Glutamatergic neuron (in vitro differentiated cells): ENCODE measurements around the gene DAPK1. TPM values are rescaled to one million over a fixed set of nuclear protein-coding genes. Genes with fewer than 3 reads are reported as not detected.
A peak's percentile ranks its signal among the peaks of the same experiment; 100 is the strongest.

Experiments used
- DNase-seq: peaks from one replicate; pipeline ENCODE4 v3.0.0; 2022
- H3K27ac Mint-ChIP-seq: one replicate; pipeline ENCODE4 v1.8.0; 2020; ENCODE audit warnings: mild to moderate bottlenecking, mixed read lengths, inconsistent platforms; ENCODE audit not compliant: unreplicated experiment
- H3K27me3 Mint-ChIP-seq: one replicate; pipeline ENCODE4 v1.8.0; 2020; ENCODE audit warnings: mild to moderate bottlenecking, moderate library complexity, mixed read lengths, inconsistent platforms; ENCODE audit not compliant: unreplicated experiment
- H3K36me3 Mint-ChIP-seq: one replicate; pipeline ENCODE4 v1.8.0; 2020; ENCODE audit warnings: mild to moderate bottlenecking, mixed read lengths, inconsistent platforms; ENCODE audit not compliant: unreplicated experiment
- H3K4me1 Mint-ChIP-seq: one replicate; pipeline ENCODE4 v1.8.0; 2020; ENCODE audit warnings: mild to moderate bottlenecking, low read depth, mixed read lengths, inconsistent platforms; ENCODE audit not compliant: unreplicated experiment
- H3K4me3 Mint-ChIP-seq: one replicate; pipeline ENCODE4 v1.8.0; 2020; ENCODE audit warnings: mild to moderate bottlenecking, mixed read lengths, inconsistent platforms; ENCODE audit not compliant: unreplicated experiment
- H3K9me3 Mint-ChIP-seq: one replicate; pipeline ENCODE4 v1.8.0; 2020; ENCODE audit warnings: mild to moderate bottlenecking, moderate library complexity, mixed read lengths, inconsistent platforms; ENCODE audit not compliant: unreplicated experiment
- CTCF ChIP-seq: fragments of 200-600 bp; sonication (generic); IDR thresholded peaks from one replicate; pipeline ENCODE4 v1.5.0; 2021; ENCODE audit not compliant: partially characterized antibody, unreplicated experiment
- total RNA-seq: library from RNA; stranded (reverse); fragmentation: NEBNext Ultra II Directional; extraction: Animal tissue kit (Norgen Biotek cat#: 25700); gene quantifications from one replicate; pipeline ENCODE4 v1.2.1, GENCODE V29; 2021; ENCODE audit not compliant: unreplicated experiment

The DAPK1 gene
- total RNA-seq, 1 donor from 2014 or later, result 384 TPM

GRCh38 chr9:87602933-87603643, 105.4 kb downstream of the DAPK1 start:
- H3K9me3 Mint-ChIP-seq, result peaks cover 18% of the 10 kb centered on the region
- H3K4me1 Mint-ChIP-seq, result peaks cover 71% of the 10 kb centered on the region
- H3K27me3 Mint-ChIP-seq, result peaks cover 7% of the 10 kb centered on the region
- no peak for TF ChIP-seq CTCF
- H3K27ac Mint-ChIP-seq, result peak overlapping the region; percentile 52
- no peak overlapping the region for H3K4me3 Mint-ChIP-seq
- DNase-seq, result no peak
- H3K36me3 Mint-ChIP-seq, result peaks cover 8% of the 10 kb centered on the region

- Mint-ChIP-seq H3K36me3 (peaks cover 8% of the 10 kb centered on the region), H3K4me3 (peak overlapping the region; percentile 15), H3K9me3 (peaks cover 18% of the 10 kb centered on the region), H3K27me3 (peaks cover 7% of the 10 kb centered on the region), H3K27ac (peak overlapping the region; percentile 36), H3K4me1 (peaks cover 64% of the 10 kb centered on the region)
- no peak for TF ChIP-seq CTCF
- no peak for DNase-seq
Measured at GRCh38 chr9:87603854-87604490, 106.3 kb downstream of the DAPK1 start.

- TF ChIP-seq CTCF, result no peak
- H3K27ac Mint-ChIP-seq, result peak overlapping the region; percentile 74
- H3K36me3 Mint-ChIP-seq, result peaks cover 8% of the 10 kb centered on the region
- peaks cover 17% of the 10 kb centered on the region for H3K9me3 Mint-ChIP-seq
- H3K4me3 Mint-ChIP-seq, result no peak overlapping the region
- peaks cover 7% of the 10 kb centered on the region for H3K27me3 Mint-ChIP-seq
- H3K4me1 Mint-ChIP-seq, result peaks cover 56% of the 10 kb centered on the region
- no peak for DNase-seq
Measured at GRCh38 chr9:87604886-87605588, 107.4 kb downstream of the DAPK1 start.

- Mint-ChIP-seq H3K27ac (peak overlapping the region; percentile 74), H3K27me3 (peaks cover 7% of the 10 kb centered on the region), H3K9me3 (peaks cover 14% of the 10 kb centered on the region), H3K36me3 (peaks cover 8% of the 10 kb centered on the region), H3K4me3 (no peak overlapping the region), H3K4me1 (peaks cover 55% of the 10 kb centered on the region)
- no peak for DNase-seq
- TF ChIP-seq CTCF, result no peak
Measured at GRCh38 chr9:87605676-87606075, 108.0 kb downstream of the DAPK1 start.
